GM19240 (cell line): ENCODE results near the gene CGREF1.
A peak's percentile ranks its signal among the peaks of the same experiment; 100 is the strongest.
"Not testable (repeated sequence)": the region's sequence is repeated elsewhere in the genome, so short reads cannot be mapped to it uniquely, and the experiment has no call there.

Experiments used
- DNase-seq: peaks from one replicate; pipeline ENCODE4 v3.0.0; 2011; ENCODE audit warnings: low spot score; ENCODE audit not compliant: insufficient read length

CGREF1 gene

DNA sequence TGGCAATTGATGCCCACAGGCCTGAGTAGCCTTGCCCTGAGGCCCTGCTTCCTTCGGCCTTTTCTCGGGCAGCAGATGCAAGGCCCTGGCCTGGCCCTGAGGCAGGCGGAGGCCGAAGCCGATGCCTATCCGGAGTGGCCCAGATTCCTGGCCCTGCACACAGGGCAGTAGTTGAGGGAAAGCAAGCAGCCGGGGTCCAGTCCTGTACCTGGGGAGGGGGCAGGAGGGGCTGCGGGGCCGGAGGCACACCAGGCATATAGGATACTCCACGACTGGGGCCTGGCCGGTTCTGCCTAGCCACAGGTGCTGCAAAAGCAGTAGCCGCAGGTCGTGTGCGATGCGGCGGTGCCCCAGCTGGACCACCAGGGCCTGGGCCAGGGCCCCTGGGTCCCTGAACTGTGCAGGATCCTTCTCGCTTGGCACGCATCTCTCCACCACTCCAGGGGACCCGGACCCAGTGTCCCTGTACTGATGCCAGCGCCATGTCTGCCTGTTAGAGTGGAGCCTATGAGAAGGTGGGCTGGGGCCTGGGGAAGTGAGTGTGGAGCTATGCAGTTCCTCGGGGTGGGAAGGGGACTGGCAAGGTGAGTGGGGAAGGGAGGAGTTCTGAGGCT lies 18.5 kb upstream of the CGREF1 start:
- DNase-seq: no peak

DNA sequence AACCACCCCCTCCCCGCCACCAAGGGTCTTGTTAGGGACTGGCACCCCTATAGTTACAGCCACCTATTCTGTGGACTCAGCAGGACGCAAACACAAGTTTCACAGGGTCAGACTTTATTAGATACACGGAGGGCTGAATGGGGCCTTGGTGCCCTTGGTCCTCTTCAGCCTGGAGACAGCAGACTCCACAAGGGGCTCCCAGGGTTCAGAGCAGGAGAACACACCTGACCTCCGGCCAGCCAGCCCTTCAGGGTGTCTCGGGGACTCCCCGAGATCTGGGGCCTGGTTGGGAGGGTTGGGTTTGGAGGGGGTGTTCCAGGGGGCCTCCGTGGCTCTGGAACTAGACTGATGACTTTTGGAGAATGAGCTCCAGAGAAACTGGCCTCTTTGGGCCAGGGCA lies 17.8 kb upstream of the CGREF1 start:
- DNase-seq: no peak

GRCh38 chr2:27135478-27135955 lies 16.6 kb upstream of the CGREF1 start:
- DNase-seq: no peak

DNA sequence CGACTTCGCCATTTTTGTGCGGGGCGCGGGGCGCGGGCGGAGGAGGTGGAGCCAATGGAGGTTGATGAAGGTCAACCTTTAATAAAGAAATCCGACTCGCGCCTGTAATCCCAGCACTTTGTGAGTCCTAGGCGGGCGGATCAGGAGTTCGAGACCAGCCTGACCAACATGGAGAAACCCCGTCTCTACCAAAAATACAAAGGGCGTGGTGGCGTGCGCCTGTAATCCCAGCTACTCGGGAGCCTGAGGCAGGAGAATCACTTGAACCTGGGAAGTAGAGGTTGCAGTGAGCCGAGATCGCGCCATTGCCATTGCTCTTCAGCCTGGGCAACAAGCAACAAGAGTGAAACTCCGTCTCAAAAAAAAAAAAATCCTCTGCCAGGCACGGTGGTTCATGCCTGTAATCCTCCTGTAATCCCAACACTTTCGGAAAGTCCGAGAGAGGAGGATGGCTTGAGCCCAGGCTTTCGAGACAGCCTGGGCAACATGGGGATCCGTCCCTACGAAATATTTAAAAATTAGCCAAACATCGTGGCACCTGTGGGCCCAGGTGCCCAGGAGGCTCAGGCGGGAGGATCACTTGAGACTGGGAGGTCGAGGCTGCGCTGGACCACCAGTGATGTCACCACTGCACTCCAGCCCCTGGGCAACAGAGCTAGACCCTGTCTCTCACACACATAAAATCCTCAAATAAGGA lies 16.0 kb upstream of the CGREF1 start:
- no peak for DNase-seq

- DNase-seq: peak; percentile 94
Observed at GRCh38 chr2:27133905-27134780, 15.2 kb upstream of the CGREF1 start, which contains the start of gene PREB. Gene PREB, minus strand, starts transcription at chr2:27134636. Its CDS starts 215 bp downstream, at chr2:27134421.

GRCh38 chr2:27133195-27133875 lies 14.4 kb upstream of the CGREF1 start:
- DNase-seq: peak; percentile 33

- DNase-seq: no peak
Observed at GRCh38 chr2:27131429-27131828, 12.5 kb upstream of the CGREF1 start.

DNA sequence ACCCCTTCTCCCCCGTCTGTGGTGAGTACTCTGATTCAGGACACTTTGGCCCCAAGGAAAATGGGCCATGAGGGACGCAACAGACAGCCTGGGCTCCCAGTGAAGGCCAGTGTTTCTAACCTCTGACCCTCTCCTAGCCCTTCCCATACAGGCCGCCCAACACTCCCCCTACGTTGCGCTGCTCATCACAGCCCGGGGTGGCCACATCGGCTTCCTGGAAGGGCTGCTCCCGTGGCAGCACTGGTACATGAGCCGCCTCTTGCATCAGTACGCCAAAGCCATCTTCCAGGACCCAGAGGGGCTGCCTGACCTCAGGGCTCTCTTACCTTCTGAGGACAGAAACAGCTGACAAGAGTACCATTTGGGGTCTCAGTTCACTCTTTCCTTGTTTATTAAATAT lies 11.5 kb upstream of the CGREF1 start:
- no peak for DNase-seq

GRCh38 chr2:27128668-27129571 lies 10.0 kb upstream of the CGREF1 start:
- DNase-seq: no peak

- no peak for DNase-seq
Observed at GRCh38 chr2:27127883-27128667, 9.1 kb upstream of the CGREF1 start.

- no peak for DNase-seq
Observed at GRCh38 chr2:27126252-27126710, 7.4 kb upstream of the CGREF1 start.

DNA sequence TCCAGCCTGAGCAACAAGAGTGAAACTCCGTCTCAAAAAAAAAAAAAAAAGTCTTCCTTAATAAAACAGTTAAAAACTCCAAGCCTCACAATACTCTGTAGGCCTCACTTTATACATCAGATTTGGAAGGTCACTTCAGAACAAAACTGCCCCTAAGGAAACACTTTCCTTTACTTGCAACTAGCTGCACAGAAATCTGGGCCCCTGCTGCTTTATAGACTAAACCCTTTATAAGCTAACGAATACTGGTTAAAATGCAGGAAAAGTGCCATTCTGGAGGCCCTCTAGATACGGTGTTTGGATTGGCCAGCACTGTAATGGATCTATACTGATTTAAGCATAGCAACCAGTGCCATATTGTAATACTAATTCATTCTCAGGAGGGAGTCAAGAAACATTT lies 6.2 kb upstream of the CGREF1 start:
- DNase-seq: no peak

DNA sequence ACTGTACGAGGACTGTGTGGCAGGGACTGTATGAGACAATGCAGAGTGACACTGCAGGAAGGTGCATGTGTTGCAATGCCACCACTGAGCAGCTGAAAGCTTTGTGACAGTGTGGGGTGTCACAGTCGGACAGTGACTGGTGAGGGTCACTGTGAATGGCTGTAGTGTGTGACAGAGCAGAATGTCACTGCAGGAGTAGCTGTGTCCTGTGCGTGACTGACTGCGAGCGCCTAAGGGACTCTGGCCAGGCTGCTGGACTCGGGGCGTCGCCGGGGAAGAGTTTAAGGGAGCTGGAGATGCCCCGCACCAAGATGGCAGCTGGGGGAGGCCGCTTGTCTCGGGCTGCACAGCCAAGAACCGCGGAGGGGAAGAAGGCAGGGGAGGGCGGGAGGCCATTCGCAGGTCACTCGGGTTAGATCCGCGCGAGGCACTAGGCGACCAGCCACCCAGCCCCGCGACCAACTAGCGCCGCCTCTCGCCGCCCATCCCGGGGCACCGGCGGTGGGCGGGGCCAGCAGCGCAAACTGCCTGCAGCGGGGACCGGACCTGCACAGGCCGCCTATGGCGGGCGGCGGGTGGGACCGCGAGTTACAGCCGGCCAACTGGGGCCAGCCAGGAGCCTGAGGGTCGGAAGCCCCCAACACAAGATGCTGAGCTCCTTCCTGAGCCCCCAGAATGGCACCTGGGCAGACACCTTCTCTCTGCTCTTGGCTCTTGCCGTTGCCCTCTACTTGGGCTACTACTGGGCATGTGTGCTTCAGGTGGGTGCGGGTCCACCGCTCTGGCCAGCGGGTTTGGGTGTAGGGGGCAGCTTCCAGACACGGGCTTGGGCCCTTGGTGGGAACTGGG lies 4.6 kb upstream of the CGREF1 start, which contains the start of gene ABHD1:
TSS of gene ABHD1 (plus strand) at position 514 of the 849 bp plus-strand sequence. CDS start at position 648, 134 bp downstream.
- DNase-seq: peak; percentile 29

- DNase-seq: no peak
Observed at GRCh38 chr2:27122791-27123190, 3.9 kb upstream of the CGREF1 start.

GRCh38 chr2:27121906-27122305 lies 3.0 kb upstream of the CGREF1 start:
- no peak for DNase-seq

DNA sequence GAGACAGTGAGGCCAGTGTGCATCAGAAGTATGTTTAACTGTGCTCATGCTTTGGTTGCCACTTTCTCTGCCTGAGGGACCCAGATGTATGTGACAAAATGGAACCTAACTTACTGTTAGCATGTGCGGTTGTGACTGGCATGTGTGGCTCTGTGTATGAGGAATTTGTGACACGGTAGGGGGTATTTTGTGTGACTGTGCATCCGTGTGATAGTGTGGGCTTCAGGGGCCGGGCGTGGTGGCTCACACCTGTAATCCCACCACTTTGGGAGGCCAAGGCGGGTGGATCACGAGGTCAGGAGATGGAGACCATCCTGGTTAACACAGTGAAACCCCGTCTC lies 372 bp upstream of the CGREF1 start:
- not testable (repeated sequence) for DNase-seq

DNA sequence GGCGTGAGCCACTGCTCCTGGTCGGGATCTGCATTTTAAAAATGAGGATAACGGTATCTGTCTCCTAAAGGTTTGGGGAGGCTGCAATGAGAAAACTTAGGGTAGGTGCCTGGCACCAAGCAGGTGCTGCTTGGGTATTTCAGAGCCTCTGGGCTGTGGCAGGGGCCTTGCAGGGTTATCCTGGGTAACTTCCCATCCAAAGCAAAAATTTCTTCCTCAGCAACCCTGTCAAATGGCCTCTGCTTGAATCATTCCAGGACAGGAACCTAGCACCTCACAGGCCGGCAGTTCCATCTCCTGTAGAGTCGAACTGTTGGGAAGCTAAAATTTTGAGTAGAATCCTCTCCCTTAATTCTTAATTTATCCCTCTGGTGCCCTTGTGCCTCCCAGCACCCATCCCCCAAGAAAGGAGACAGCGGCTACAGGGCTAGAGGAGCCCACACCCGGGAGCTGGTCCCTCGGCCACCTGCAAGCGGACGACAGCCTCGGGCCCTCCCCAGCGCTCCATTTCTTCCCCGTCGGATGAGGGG lies 868 bp downstream of the CGREF1 start:
- no peak for DNase-seq

GRCh38 chr2:27115519-27115918 lies 3.4 kb downstream of the CGREF1 start:
- DNase-seq: no peak
